Measurements from ENCODE around the gene CREB1.

Gene CREB1

DNA sequence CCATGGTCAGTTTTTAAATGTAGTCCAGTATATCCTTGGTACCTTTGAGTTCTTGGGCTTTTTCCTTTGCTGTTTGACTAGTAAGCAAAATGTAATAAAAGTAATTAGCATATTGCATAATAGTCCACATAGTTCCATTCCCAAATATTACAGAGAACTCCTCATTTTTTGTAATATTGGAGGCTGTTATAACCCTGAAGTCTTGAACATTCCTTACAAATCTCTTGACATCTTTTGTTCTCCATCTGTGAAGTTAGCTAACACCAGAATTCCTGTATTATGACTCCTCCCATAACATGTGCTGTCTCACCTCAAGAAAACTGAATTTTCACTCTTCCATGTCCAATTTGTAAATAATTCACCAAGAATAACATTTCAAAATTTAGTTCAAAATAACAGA is 17.1 kb downstream of the CREB1 start:
- DNase-seq, result no peak

DNA sequence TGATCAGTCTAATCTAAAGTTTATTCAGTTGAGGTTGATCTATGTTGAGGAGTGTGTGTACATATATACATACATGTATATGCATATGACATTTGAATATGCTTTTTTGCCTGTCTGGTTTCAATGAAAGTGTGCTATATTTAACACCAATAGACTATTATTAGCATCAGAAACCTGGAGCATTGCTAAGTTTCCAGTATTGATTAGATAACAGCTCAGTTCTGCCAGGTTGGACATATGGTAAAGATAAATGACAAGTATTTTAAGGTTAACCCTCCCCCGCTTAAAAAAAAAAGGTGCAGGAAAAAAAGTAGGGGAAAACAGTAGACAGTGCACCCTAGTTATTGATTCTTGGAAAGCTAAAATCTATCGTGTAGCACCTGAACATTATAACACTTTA is 19.4 kb downstream of the CREB1 start:
- no peak for DNase-seq

GRCh38 chr2:207558079-207558491 is 28.3 kb downstream of the CREB1 start:
- DNase-seq, result no peak

DNA sequence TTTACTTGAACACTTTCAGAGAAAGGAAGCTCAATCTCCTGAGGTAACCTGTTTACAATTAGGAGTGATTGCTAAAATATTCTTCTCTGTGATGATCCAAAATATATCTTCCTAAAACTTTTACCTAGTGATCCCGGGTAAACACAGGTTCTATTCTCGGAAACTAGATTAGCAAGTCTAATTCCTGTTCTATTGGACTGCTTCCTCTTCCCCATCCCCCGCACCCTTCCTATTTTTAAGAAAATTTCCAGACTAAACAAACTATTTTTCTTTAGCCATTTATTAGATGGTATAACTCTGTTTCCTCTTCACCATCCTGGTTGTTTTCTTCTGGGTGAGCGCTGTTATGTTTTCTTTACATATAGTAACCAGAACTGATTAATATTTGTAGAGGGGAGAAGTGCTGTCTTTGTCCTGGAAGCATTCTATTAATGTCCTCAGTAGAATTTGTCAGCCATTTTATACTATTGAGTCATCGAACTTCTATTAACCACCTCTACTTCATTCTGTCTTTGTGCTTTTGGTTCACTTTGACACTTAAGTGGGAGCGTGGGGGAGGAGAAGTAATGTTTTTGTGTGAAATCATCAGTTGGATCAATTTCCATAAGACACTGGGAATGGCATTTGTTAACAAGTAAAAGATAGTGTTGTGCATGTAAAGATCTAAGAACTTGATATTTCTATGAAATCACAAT is 31.8 kb downstream of the CREB1 start:
- DNase-seq, result no peak

DNA sequence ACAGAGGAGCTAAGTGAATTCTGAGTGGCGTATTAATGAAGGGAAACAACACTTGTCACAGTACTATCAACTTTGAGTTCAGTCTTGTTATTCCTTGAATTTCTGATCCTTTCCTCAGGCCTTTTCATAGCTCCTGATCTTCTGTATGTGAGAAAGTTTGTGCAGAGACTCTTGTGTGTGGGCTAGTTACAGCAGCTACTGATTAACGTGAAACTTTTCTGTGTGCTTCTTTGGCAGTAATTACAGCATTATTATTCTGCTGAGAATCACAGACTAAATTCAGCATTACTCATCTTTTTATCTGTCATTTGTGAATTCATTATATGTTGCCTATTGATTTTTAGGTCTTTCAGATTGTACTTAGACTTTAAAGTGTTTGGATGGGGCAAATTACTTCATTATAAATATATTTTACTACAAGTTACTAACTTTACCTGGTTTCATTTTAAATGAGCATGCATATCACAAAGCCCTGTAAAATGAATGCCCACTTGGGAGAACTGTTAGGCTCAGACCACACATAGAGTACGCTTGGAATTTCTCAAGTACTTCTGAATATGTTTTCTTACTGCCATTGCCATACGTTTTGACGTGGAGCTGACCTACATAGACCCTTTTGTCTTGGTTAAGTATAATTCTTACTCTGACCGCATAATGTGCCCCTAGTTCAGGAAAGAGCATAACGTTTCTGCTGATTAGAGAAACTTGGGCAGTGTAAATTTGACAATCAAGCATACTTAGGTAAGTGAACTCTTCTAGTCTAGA is 36.2 kb downstream of the CREB1 start:
- DNase-seq, result no peak

DNA sequence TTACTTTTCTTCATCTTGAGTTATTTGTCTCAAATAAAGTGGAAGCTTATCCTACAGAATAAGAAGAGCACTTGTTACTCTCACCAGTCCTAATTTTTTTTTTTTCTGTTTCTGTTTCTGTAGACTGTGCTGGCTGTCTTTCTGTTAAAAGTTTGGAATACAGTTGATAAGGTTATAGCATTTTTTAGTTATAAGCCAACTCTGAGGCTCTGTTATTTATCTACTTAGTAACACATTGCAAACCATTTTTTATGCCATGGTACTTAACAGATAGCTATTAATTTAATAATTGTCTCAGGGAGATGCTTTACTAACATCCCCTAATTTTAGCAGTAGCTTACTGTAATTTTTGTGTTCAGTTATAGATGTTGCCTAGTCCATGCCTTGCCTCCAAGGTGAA is 37.9 kb downstream of the CREB1 start:
- no peak for DNase-seq

DNA sequence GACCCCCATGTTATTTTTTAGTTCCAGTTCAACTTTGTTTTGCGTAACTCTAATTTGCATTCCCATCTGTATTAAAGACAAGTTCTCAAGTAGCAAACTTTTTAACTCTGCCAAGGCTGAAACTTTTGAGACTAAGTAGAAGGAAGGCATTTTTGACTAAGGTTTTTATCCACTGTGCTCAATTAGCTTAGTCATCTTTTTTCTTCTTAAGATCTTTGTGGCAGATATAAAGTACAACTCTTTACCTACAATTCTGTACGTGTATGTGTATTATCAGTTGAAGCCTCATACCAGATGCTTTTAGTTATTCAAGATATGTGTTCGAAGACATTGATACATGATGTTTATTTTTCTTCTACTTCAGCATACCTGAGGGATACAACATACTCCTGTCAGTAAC is 41.6 kb downstream of the CREB1 start:
- no peak for DNase-seq

- DNase-seq, result no peak
Observed at GRCh38 chr2:207584952-207585351, 55.2 kb downstream of the CREB1 start.

DNA sequence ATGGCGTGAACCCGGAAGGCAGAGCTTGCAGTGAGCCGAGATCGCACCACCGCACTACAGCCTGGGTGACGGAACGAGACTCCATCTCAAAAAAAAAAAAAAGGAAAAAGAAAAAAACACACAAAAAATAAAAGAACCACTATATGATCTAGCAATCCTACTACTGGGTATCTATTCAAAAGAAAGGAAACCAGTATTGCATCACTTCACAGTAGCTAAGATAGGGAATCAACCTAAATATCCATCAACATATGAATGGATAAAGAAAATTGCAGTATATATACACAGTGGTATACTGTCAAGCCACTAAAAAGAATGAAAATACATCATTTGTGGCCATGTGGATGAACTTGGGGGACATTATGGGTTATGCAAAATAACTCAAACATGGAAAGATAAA is 57.5 kb downstream of the CREB1 start:
- no peak for DNase-seq

GRCh38 chr2:207589143-207589542 is 59.4 kb downstream of the CREB1 start:
- DNase-seq, result no peak

DNA sequence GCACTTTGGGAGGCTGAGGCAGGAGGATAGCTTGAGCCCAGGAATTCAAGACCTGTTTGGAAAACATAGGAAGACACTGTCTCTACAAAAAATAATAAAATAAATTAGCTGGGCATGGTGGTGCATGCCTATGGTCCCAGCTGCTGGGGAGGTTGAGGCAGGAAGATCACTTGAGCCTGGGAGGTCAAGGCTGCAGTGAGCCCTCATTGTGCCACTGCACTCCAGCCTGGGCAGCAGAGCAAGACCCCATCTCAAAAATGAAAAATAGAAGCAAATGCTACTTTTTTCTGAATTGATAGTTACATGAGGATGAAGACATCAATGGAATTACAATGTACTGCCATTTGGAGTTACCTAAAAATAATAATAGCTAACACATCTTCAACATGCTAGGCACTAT is 63.5 kb downstream of the CREB1 start:
- no peak for DNase-seq

DNA sequence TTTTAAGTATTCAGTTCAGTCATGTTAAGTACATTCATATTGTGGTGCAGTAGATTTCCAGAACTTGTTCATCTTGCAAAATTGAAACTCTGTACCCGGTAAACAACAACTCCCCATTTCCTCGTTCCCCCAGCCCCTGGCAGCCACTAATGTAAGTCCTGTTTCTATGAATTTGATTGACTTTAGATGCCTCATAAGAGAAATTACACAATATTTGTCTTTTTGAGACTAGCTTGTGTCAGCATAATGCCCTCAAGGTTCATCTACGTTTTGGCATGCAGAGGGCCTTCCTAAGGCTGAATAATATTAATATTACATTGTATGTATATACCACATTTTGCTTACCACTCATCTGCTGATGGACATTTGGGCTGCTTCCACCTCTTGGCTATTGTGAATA is 64.5 kb downstream of the CREB1 start:
- DNase-seq, result no peak

- no peak for DNase-seq
Observed at GRCh38 chr2:207594731-207595130, 65.0 kb downstream of the CREB1 start.

DNA sequence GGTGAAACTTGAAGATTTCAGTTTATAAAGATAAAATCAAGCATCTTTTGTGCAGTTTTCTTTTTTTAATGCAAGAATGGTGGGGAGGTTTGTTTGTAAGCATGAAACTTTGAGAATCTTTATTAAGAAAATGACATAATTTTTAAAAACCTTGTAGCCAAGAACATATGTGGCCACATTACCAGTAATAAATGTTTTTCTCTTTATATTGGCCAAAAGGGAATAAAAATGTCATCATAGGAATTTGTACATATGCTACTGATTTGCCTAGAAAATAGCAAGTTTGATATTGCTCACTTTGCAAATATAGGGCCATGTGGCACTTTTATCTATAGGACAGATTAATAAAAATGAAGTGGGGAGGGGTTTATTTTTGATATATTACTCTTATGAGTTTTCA is 69.9 kb downstream of the CREB1 start:
- no peak for DNase-seq

DNA sequence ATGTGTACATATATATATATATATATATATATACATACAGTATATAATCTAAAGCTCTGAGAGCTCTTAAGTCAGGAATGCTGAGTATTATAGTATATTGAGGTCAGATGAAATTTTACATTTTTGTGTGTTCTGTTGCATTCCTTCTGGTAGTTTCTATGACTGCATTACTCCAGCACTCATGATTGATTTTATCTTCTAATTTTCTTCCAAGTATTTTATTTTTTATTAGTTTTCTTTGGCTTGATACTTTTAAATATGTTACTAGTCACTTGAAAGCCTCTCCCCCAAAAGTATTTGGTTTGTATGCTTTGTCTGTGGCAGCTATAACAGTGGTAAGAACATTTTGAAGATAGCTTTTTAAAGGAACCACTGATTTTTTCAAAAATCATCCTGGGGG is 70.5 kb downstream of the CREB1 start:
- no peak for DNase-seq

DNA sequence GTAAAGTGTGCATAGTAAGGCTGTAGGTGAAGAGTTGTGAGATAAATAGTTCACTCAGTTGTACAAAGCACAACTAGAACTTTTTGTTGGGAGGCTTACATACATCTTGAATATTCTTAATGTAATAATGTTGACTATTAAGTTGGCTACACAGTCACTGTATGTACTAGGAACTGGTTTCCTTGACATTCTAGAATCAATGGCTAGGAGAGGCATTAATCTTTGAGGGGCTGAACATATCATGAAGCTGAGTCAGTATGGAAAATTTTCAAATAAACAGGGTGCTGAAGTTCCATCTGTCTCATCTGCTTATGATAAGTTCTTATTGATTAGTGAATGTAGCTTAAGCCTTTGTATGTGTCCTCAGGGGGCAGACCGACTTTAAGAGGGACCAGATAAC is 72.0 kb downstream of the CREB1 start:
- DNase-seq, result no peak

- no peak for DNase-seq
Observed at GRCh38 chr2:207603486-207603885, 73.7 kb downstream of the CREB1 start.

DNA sequence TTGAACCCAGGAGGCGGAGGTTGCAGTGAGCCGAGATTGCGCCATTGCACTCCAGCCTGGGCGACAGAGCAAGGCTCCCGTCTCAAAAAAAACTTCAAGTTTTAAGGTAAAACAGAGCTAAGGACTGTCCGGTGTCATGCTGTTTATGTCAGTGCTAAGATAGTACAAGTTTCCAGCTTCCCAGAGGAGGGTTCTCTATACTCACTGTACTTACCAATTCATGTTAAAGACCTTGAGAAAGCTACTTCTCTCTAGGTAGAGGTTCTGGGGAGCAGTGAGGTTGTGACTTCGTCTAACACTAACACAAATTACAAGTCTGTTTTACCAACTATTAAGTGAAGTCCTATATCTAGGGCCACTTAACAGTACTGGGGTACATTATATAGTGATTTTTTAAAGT is 76.6 kb downstream of the CREB1 start:
- DNase-seq, result no peak

DNA sequence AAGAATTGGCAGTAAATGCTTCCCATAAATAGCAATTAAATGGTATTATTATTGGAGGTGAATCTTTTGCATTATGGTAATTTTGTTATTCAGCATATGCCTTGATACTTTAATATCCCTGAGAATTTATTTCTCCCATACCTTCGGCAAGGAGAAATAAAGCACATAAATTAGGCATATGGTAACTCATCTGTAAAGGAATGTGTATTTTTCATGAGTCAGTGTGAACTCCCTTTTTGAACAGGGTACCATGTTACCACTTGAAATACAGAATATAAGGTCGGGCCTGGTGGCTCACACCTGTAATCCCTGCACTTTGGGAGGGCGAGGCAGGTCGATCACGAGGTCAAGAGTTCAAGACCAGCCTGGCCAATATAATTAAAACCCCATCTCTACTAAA is 77.1 kb downstream of the CREB1 start:
- DNase-seq, result no peak

DNA sequence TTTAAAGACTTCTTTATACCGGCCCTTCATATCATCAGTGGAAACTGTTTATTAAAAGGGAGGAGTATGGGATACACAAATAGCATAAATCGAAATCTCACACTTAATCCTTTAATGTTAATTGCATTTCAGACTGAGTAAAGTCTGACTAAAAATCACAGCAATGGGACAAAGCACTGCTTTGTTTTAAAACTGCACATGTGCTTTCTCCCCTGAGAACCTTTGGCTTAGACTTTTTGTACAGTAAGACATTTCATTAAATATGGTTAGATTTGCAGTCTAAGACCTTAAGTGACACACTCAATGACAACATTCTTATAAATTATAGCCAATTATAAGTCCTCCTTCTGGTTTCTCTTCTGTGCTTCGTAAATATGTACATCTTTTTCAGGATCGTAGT is 83.0 kb downstream of the CREB1 start:
- no peak for DNase-seq

- no peak for DNase-seq
Observed at GRCh38 chr2:207614824-207615223, 85.1 kb downstream of the CREB1 start.

DNA sequence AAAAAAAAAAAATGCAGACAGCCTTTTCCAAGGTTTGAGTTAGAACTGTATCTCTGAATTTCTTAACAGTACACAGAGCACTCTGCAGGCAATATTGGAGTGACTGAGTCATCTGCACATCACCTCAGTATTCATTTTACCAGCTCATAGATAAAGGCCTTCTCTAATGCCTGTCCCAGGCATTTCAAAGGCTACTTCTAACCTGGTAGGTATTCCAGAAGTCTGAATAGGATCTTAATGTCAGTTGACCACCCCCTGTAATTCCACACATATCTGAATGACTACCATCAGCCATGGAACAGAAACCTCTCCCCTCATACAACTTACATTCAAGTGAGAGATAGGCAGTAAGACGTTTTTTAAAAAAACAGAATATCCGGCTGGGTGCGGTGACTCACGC is 86.4 kb downstream of the CREB1 start:
- DNase-seq, result no peak

GRCh38 chr2:207617011-207617671 is 87.4 kb downstream of the CREB1 start:
- no peak for DNase-seq

- peak; percentile 51 for DNase-seq
Observed at GRCh38 chr2:207619764-207620203, 90.0 kb downstream of the CREB1 start.
